HG02943 (cell line): Measurements from ENCODE around the gene PLEK2.
"Not testable (repeated sequence)": the region's sequence is repeated elsewhere in the genome, so short reads cannot be mapped to it uniquely, and the experiment has no call there.

Experiments used
- ATAC-seq: cut with Tn5 transposase; IDR thresholded peaks from one replicate; pipeline ENCODE4 v1.9.1; 2021; ENCODE audit warnings: mild to moderate bottlenecking, low read depth, moderate library complexity; ENCODE audit not compliant: unreplicated experiment

Gene PLEK2

GRCh38 chr14:67411820-67412421, at the start of gene PLEK2:
Gene PLEK2, minus strand, starts transcription at chr14:67412165. Its CDS starts 106 bp downstream, at chr14:67412059.
- no peak for ATAC-seq

- no peak for ATAC-seq
These were observed 49.5 kb upstream of the PLEK2 start for GRCh38 chr14:67461341-67461985.

GRCh38 chr14:67459336-67459735, 47.4 kb upstream of the PLEK2 start:
- no peak for ATAC-seq

GRCh38 chr14:67457782-67458181, 45.8 kb upstream of the PLEK2 start:
- ATAC-seq = no peak

GRCh38 chr14:67456732-67457131, 44.8 kb upstream of the PLEK2 start:
- ATAC-seq = no peak

- no peak for ATAC-seq
These were observed 41.8 kb upstream of the PLEK2 start for GRCh38 chr14:67453575-67454300.

- not testable (repeated sequence) for ATAC-seq
These were observed 39.7 kb upstream of the PLEK2 start for GRCh38 chr14:67451667-67452066.

GRCh38 chr14:67449096-67449495, 37.1 kb upstream of the PLEK2 start:
- no peak for ATAC-seq

- no peak for ATAC-seq
These were observed 35.0 kb upstream of the PLEK2 start for GRCh38 chr14:67447033-67447381.

- no peak for ATAC-seq
These were observed 34.5 kb upstream of the PLEK2 start for GRCh38 chr14:67446371-67447032.

- no peak for ATAC-seq
These were observed 32.4 kb upstream of the PLEK2 start for GRCh38 chr14:67444395-67444794.

- ATAC-seq = no peak
These were observed 30.4 kb upstream of the PLEK2 start for GRCh38 chr14:67442139-67442906.

GRCh38 chr14:67441672-67442071, 29.7 kb upstream of the PLEK2 start:
- no peak for ATAC-seq

- ATAC-seq = no peak
These were observed 29.3 kb upstream of the PLEK2 start for GRCh38 chr14:67441256-67441655.

GRCh38 chr14:67440513-67440912, 28.5 kb upstream of the PLEK2 start:
- no peak for ATAC-seq

- no peak for ATAC-seq
These were observed 27.0 kb upstream of the PLEK2 start for GRCh38 chr14:67438969-67439368.

- ATAC-seq = no peak
These were observed 24.3 kb upstream of the PLEK2 start for GRCh38 chr14:67436006-67436866.

GRCh38 chr14:67435603-67436002, 23.6 kb upstream of the PLEK2 start:
- ATAC-seq = no peak

GRCh38 chr14:67432050-67432564, 20.1 kb upstream of the PLEK2 start:
- no peak for ATAC-seq
